ENCODE results near the gene ITGB7. TPM values are rescaled to one million over a fixed set of nuclear protein-coding genes. Genes with fewer than 3 reads are reported as not detected.

Gene ITGB7
- total RNA-seq, 4 donors from 2014 or later, result 1.1 to 1.8 (median 1.4) TPM

DNA sequence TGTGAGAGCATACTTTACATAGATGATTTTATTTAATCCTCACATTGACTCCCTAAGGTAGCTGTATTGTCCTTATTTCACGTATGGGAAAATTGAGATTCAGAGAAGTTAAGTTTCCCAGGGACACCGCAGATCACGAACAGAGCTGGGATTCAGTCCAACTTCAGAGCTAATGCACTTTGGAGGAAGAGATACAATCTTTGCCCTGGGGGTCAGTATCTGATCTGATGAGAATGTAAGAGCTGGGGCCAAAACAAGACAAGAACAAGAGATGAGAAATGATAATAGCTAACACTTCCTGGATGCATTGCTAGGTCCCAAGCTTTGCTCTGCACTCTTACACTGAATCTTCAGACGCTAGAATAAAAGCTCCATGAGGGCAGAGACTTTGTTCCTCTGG lies 20.3 kb downstream of the ITGB7 start:
- no peak overlapping the region for H3K27ac ChIP-seq (replicated peaks in 1 of 4)
- no peaks in the 10 kb centered on the region for H3K9me3 ChIP-seq
- no peaks in the 10 kb centered on the region for H3K27me3 ChIP-seq
- peaks cover 40 to 83% (median 78%) of the 10 kb centered on the region in 4 donors for H3K36me3 ChIP-seq
- 85% methylated on average over 4 of the region's 4 CpGs for WGBS
- no peak for TF ChIP-seq POLR2A (IDR thresholded peaks at IDR 0.05; ENCODE audit: low read depth)
- TF ChIP-seq EP300 (IDR thresholded peaks at IDR 0.05), result no peak
- no peak for TF ChIP-seq POLR2AphosphoS5 (IDR thresholded peaks at IDR 0.05)
- TF ChIP-seq CTCF (IDR thresholded peaks at IDR 0.05), result no peak
- intact Hi-C loops (cut with DNase I), result no loop called here
- no peak overlapping the region for H3K4me3 ChIP-seq
- DNase-seq (ENCODE audit: extremely low spot score), result no peak
- H3K4me1 ChIP-seq, result peaks cover 28 to 50% (median 48%) of the 10 kb centered on the region in 4 donors

GRCh38 chr12:53185582-53186153 lies 21.4 kb downstream of the ITGB7 start:
- H3K27me3 ChIP-seq, result no peaks in the 10 kb centered on the region
- 98% methylated on average over 3 of the region's 3 CpGs for WGBS
- H3K9me3 ChIP-seq, result no peaks in the 10 kb centered on the region
- intact Hi-C loops (cut with DNase I), result no loop called here
- no peak overlapping the region for H3K27ac ChIP-seq (replicated peaks in 1 of 4)
- H3K36me3 ChIP-seq, result peaks cover 40 to 75% (median 70%) of the 10 kb centered on the region in 4 donors
- TF ChIP-seq CTCF (IDR thresholded peaks at IDR 0.05) (no peak), POLR2A (IDR thresholded peaks at IDR 0.05; ENCODE audit: low read depth) (no peak), POLR2AphosphoS5 (IDR thresholded peaks at IDR 0.05) (no peak), EP300 (IDR thresholded peaks at IDR 0.05) (no peak)
- no peak for DNase-seq (ENCODE audit: extremely low spot score)
- H3K4me3 ChIP-seq, result no peak overlapping the region
- peaks cover 34 to 56% (median 55%) of the 10 kb centered on the region in 4 donors for H3K4me1 ChIP-seq

DNA sequence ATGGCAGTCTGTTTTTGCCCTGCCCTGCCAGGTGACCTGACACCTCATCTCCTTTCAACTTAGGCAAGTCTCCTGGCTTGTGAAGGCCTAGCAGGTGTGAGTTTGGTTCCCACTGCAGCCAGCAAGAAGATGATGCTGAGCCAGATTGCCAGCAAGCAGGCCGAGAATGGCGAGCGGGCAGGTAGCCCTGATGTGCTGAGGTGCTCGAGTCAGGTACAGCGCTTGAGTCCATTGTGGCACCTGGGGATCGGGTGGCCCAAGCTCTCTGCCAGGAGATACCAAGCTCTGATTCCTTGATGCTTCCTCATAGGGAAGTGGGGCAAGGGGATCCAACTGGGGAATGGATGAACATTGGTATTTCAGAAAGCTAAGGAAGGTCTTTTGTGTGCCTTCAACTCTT lies 22.2 kb downstream of the ITGB7 start:
- TF ChIP-seq POLR2AphosphoS5 (IDR thresholded peaks at IDR 0.05) (no peak), EP300 (IDR thresholded peaks at IDR 0.05) (no peak), CTCF (IDR thresholded peaks at IDR 0.05) (no peak), POLR2A (IDR thresholded peaks at IDR 0.05; ENCODE audit: low read depth) (no peak)

GRCh38 chr12:53182903-53183302 lies 24.1 kb downstream of the ITGB7 start:
- 36% methylated on average over 2 of the region's 2 CpGs for WGBS
- H3K27me3 ChIP-seq, result no peaks in the 10 kb centered on the region
- intact Hi-C loops (cut with DNase I), result no loop called here
- DNase-seq (ENCODE audit: extremely low spot score), result no peak
- H3K36me3 ChIP-seq, result peaks cover 39 to 62% (median 58%) of the 10 kb centered on the region in 4 donors
- peak overlapping the region; percentile 0 to 87 (median 78) for H3K4me3 ChIP-seq
- H3K9me3 ChIP-seq, result no peaks in the 10 kb centered on the region
- TF ChIP-seq POLR2AphosphoS5 (IDR thresholded peaks at IDR 0.05) (no peak), POLR2A (IDR thresholded peaks at IDR 0.05; ENCODE audit: low read depth) (no peak), EP300 (IDR thresholded peaks at IDR 0.05) (no peak)
- H3K4me1 ChIP-seq, result peaks cover 42 to 53% (median 51%) of the 10 kb centered on the region in 4 donors
- H3K27ac ChIP-seq (replicated peaks in 1 of 4), result peak overlapping the region in 1 of 4 donors; percentile 0

More for the DNA sequence above, 22.2 kb downstream of the ITGB7 start:
- intact Hi-C loops (cut with DNase I), result no loop called here
- no peak overlapping the region for H3K27ac ChIP-seq (replicated peaks in 1 of 4)
- no peaks in the 10 kb centered on the region for H3K27me3 ChIP-seq
- 93% methylated on average over 6 of the region's 6 CpGs for WGBS
- no peak for DNase-seq (ENCODE audit: extremely low spot score)
- no peak overlapping the region for H3K4me3 ChIP-seq
- peaks cover 35 to 51% (median 50%) of the 10 kb centered on the region in 4 donors for H3K4me1 ChIP-seq
- peaks cover 40 to 75% (median 70%) of the 10 kb centered on the region in 4 donors for H3K36me3 ChIP-seq
- H3K9me3 ChIP-seq, result no peaks in the 10 kb centered on the region

DNA sequence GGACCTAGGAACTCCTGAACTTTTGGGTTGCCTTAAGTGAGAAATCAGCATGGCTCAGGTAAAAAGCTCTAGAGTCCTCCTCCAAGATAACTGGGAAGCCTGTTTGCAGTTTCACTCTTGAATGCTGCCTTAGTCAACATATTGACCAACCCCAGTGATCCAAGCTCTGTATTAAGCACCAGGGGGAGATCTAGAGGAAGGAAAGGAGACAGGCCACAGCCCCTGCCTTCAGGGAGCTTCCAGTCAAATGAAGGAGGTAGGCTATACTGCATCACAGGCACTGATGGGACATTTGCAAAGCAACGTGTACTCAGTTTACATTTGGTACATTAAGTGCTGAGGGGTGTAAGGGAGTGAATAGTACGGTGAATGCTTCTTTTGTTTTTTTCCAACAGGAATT lies 25.1 kb downstream of the ITGB7 start:
- Histone ChIP-seq H3K27ac (replicated peaks in 1 of 4) (peak overlapping the region; percentile 92 to 96 (median 94)), H3K4me3 (peak overlapping the region; percentile 75 to 87 (median 84)), H3K27me3 (no peaks in the 10 kb centered on the region), H3K36me3 (peaks cover 29 to 52% (median 48%) of the 10 kb centered on the region in 4 donors), H3K4me1 (peaks cover 42 to 53% (median 51%) of the 10 kb centered on the region in 4 donors), H3K9me3 (no peaks in the 10 kb centered on the region)
- DNase-seq (ENCODE audit: extremely low spot score), result no peak
- WGBS, result 74% methylated on average over 2 of the region's 2 CpGs
- intact Hi-C loops (cut with DNase I), result no loop called here
- TF ChIP-seq CTCF (IDR thresholded peaks at IDR 0.05) (no peak), EP300 (IDR thresholded peaks at IDR 0.05) (no peak), POLR2A (IDR thresholded peaks at IDR 0.05; ENCODE audit: low read depth) (no peak), POLR2AphosphoS5 (IDR thresholded peaks at IDR 0.05) (no peak)
